HG03571 (cell line): ENCODE measurements around the gene PAOX.
A peak's percentile ranks its signal among the peaks of the same experiment; 100 is the strongest.
"Not testable (repeated sequence)": the region's sequence is repeated elsewhere in the genome, so short reads cannot be mapped to it uniquely, and the experiment has no call there.

Experiments
- ATAC-seq: cut with Tn5 transposase; IDR thresholded peaks from one replicate; pipeline ENCODE4 v1.9.1; 2021; ENCODE audit not compliant: unreplicated experiment

The PAOX gene

DNA sequence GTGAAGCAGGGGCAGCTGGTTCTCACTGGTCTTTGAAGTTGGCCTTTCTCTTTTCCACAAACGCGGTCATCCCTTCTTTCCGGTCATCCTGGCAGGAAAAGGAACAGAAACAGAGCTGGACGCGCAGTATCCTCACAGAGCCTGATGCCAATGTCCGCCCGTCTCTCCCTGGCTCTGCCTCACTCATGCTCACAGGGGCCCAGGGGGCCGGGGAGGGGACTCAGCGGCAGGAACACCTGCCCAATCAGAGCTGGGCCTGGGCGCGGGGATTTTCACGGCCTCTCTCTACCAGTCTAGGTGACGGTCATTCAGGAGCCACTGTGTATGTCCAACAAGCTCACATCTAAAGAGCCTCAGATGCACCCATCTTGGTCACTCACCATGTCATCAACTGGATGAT, 16.2 kb upstream of the PAOX start:
- ATAC-seq, result no peak

DNA sequence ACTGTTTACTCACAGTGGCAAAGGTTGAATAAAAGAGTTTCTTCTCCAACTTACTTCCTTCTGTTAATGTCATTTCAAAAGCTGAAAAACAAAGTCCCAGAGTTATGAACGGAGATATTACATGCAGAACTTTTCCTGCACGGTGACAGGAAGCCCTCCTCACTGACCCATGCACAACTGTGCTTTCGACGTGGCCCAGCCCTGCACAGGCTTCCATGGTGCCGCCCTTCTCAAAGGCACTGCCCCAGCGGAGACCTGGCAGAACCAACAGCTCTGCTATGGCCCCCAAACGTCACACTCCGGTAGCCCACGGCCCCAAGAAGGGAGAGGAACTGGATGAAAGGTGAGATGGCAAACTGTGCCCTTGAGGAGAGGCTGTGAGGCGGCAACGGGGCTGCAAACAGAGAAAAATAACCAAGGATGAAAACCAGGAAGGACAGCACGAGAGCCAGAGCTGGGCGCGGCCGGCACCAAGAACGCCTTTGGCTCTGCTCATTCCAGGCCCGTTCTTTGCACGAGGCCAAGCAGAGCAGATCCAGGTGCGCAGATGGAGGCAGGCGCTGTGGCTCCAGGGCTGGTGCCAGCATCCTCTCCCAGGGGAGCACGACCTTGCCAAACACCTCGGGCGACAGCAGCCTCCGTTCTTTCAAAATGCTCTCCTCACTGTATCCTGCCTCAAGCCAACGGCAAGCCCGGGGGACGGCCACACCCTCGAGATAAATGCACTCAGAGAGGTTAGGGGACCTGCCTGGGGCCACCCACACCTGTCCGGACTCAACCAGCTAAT, 14.2 kb upstream of the PAOX start:
- no peak for ATAC-seq

DNA sequence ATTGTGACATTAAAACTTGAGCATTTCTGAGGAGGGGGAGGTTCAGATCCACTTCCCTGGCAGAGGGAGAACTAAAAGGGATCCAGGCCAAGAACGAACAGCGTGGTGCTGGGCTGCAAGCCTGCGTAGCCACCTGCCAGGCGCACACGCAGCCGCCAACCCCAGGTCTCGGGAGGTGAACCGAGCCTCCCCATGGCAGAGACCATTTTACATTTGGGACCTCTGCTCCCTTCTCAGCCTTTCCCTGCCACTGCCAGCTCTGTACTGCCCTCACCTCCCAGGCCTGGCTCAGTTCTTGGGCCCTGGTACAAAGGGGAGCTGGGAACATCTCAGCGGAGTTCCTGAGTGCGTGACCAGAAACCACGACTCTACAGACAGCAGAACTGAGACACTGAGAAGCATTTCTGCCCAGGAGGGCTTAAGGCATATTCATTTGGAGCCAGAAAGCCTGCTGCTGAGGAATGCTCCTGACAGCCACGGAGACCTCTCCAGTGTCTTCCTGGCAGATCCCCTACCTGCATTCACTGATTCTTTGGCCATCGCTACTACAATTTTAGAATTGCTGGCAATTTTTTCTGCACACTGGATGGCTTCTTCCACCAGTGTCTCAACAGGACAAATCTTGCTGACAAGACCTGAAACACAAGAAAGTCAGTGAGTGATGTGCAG, 13.5 kb upstream of the PAOX start:
- no peak for ATAC-seq

GRCh38 chr10:133366130-133366478, 13.0 kb upstream of the PAOX start:
- ATAC-seq, result no peak

DNA sequence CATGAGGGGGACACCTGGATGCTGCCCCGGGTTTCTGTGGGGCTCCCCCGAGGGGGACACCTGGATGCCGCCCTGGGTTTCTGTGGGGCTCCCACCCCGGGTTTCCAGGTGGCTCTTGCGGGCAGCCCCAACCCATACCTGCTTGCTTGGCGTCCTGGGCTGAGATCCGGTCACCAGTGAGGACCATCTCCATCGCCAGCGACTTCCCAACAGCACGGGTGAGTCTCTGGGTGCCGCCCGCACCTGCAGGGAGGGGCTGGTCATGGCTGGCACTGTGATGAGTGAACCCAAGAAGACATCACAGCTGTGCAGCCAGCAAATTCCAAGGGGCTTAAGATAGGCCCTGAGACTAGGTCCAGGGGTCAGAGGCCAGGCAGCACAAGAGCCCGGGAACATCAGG, 12.3 kb upstream of the PAOX start:
- ATAC-seq, result no peak

- ATAC-seq, result not testable (repeated sequence)
Observed at GRCh38 chr10:133367461-133367860, 11.6 kb upstream of the PAOX start.

GRCh38 chr10:133368153-133368552, 10.9 kb upstream of the PAOX start:
- ATAC-seq, result no peak

GRCh38 chr10:133370030-133370786, 8.9 kb upstream of the PAOX start:
- ATAC-seq, result no peak

DNA sequence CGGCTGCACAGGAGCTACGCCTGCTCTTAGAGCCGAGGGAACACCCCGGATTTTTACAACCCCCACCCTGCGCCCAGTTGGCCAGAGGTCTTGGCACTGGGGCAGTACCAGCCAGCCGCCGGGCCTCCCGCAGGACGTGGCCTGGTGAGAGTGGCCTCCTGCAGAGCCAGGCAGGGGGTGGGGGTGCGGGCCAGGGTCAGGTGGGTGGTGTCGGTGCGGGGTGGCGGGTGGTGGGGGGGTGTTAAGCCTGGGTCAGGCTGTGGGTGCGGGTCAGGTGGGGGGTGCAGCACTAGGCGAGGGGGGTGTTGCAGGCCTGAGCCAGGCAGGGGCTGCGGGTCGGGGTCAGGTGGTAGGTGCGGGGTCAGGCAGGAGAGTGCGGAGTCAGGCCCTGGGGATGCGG, 6.6 kb upstream of the PAOX start:
- ATAC-seq, result no peak

- ATAC-seq, result peak; percentile 94
Observed at GRCh38 chr10:133373174-133374090, 5.6 kb upstream of the PAOX start, which contains the start of gene ECHS1. TSS of gene ECHS1 (minus strand) at chr10:133373354. CDS start at chr10:133373333, 21 bp downstream.

GRCh38 chr10:133375357-133376115, 3.5 kb upstream of the PAOX start:
- no peak for ATAC-seq

GRCh38 chr10:133376183-133376582, 2.9 kb upstream of the PAOX start:
- not testable (repeated sequence) for ATAC-seq

GRCh38 chr10:133377025-133377817, 1.8 kb upstream of the PAOX start:
- ATAC-seq, result no peak

- ATAC-seq, result no peak
Observed at GRCh38 chr10:133377818-133378250, 1.2 kb upstream of the PAOX start.

DNA sequence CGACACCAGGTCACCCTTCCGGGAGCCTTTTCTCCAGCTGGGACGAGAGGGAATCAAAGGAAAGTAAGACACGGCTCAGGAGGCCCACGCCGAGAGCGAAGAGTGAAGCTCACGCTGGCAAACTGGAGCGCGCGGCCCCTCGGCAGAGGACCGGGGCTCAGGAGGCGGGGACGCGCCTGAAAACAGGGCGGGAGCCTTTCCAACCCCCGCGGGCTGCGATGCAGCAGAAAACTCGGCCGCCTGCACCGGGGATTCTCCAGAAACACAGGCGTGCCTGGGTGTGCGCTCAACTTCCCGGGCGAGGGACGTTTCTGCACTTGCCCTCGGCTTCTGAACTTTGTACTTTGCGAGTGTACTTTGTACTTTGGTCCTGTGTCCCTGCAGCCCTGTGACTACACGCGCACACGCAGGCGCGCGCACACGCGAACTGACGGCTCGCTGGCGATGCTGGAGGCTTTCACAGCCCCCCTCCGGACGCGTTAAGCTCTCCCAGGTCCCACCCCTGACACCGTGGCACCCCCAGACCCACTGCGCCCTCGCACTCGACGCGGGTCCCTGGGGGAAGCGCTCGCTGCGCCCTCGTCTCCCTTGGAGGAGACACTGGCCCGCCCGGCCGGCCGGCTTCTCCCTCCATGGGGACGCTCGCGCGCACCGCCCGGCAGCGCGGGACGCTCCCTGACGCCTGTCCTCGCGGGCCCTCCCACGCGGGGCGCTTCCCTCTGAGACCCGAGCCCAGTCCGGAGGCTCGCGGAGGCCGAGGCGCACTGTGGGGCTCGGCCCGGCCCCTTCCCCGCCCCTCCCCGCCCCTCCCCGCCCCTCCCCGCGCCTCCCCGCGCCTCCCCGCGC, 588 bp upstream of the PAOX start:
- peak; percentile 35 for ATAC-seq

DNA sequence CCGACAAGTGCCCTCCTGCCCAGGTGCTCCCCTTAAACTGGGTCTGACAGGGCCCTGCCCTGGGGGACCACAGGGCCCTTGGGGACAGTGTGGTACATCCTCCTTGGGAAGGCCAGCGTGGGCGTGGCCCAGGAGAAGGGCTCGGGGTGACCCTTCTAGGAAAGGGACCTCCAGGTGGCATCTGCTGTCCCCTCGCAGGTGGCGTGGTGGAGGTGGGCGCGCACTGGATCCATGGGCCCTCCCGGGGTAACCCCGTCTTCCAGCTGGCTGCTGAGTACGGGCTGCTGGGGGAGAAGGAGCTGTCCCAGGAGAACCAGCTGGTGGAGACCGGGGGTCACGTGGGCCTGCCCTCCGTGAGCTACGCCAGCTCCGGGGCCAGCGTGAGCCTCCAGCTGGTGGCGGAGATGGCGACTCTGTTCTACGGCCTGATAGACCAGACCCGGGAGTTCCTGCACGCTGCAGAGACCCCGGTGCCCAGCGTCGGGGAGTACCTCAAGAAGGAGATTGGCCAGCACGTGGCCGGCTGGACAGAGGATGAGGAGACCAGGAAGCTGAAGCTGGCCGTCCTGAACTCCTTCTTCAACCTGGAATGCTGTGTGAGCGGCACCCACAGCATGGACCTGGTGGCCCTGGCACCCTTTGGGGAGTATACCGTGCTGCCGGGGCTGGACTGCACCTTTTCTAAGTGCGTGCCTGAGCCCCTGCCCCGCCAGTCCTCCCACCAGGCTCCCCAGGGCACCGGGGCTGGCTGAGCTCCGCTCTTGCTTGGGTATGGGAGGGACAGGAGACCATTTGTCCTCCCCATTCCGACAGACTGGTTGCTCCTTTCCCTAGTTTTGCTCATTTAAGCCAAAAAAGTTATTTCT, 972 bp downstream of the PAOX start:
- no peak for ATAC-seq

DNA sequence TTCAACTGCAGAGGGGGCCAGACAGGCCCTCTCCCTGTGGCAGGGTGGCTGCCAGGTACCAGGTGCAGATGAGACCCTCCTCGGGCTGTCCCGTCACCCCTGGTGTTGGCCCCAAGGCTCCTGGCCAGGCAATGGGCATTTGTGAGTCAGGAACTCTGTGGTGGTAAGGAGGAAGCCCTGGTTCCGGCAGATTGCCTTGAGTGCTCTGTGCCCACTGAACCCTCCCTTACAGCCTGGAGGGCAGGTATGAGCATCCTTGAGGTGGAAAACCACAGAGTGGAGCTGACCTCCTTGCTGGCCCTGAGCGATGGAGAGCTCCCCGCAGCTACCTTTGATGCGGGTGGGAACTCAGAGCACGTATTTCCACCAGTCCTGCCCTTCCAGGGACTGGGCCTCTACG, 2.0 kb downstream of the PAOX start:
- ATAC-seq, result no peak
